HepG2 (cell line): Measurements from ENCODE around the gene SFRP2. TPM values are rescaled to one million over a fixed set of nuclear protein-coding genes. Genes with fewer than 3 reads are reported as not detected.

ENCODE experiments used
- ATAC-seq: fragments of 200-7000 bp; cut with Tn5 transposase; 3 replicates; pipeline ENCODE4 v1.9.1; 2020; ENCODE audit warnings: mild to moderate bottlenecking, moderate library complexity
- BruUV-seq: library from RNA; stranded (reverse); fragments of 400-500 nt; replicated peaks from 2 replicates; lab custom pipeline; 2021; lab: Mats Ljungman, UMichigan
- CTCF ChIA-PET: fragments of 300-600 bp; formaldehyde crosslinking; extraction: SDS; loops from one replicate; lab custom pipeline; 2021; ENCODE audit warnings: low total read pairs, inconsistent platforms, low intra/inter-chr PET ratio; lab: Yijun Ruan, JAX
- POLR2A ChIA-PET: fragments of 350-600 bp; sonication (Branson Sonifier 250); formaldehyde crosslinking; loops from one replicate; lab custom pipeline; 2020; ENCODE audit warnings: antibody characterized with exemption, inconsistent platforms; lab: Yijun Ruan, JAX
- DNase-seq: peaks from one replicate; pipeline ENCODE4 v3.0.0-alpha.2; 2015; ENCODE audit warnings: low spot score
- FAIRE-seq: peaks from 3 replicates; lab custom pipeline; 2011; peaks lifted over from hg19 to GRCh38; lab: Jason Lieb, UNC
- H2AFZ ChIP-seq: one replicate; pipeline ENCODE4 v1.6.1; 2011; ENCODE audit warnings: low read length, inconsistent platforms
- H3K27ac ChIP-seq: fragments of 300-600 bp; 3 replicates; pipeline ENCODE4 v1.8.0; 2011; ENCODE audit warnings: mixed run types, mild to moderate bottlenecking, mixed read lengths, low read length, inconsistent platforms; ENCODE audit not compliant: insufficient read depth; ENCODE audit errors: extremely low read length
- H3K27me3 ChIP-seq, 2 experiments: fragments of 200-600 bp in 1 of 2; 2 replicates in 1 of 2; 3 replicates in 1 of 2; pipeline versions ENCODE4 v1.6.0 to v1.8.0; 2011; ENCODE audit warnings: low read length in 2 of 2, mild to moderate bottlenecking in 2 of 2, moderate library complexity in 2 of 2, inconsistent platforms in 1 of 2; ENCODE audit not compliant: insufficient read depth in 2 of 2, control insufficient read depth in 1 of 2
- H3K36me3 ChIP-seq, 2 experiments: fragments of 200-600 bp in 1 of 2; replicated peaks in 1 of 2; 2 replicates in 1 of 2; 3 replicates in 1 of 2; pipeline versions ENCODE4 v1.5.1 to v1.8.0; 2011; ENCODE audit warnings: low read length in 2 of 2, inconsistent platforms in 1 of 2; ENCODE audit not compliant: insufficient read depth in 2 of 2, control insufficient read depth in 1 of 2
- H3K4me1 ChIP-seq: 2 replicates; pipeline ENCODE4 v1.5.1; 2012; ENCODE audit warnings: low read length, inconsistent platforms; ENCODE audit not compliant: insufficient read depth
- H3K4me2 ChIP-seq: 2 replicates; pipeline ENCODE4 v1.6.0; 2011; ENCODE audit warnings: low read depth, low read length, inconsistent platforms
- H3K4me3 ChIP-seq, 3 experiments: fragments of 200-600 bp in 1 of 3; sonication (generic), shearing (Covaris generic) in 1 of 3; replicated peaks in 1 of 3; 2 replicates each; pipeline ENCODE4 v1.5.1; 2011 to 2016; ENCODE audit warnings: low read length in 3 of 3, inconsistent platforms in 2 of 3, low read depth in 2 of 3, mild to moderate bottlenecking in 2 of 3, control low read depth in 1 of 3, mixed read lengths in 1 of 3; ENCODE audit not compliant: insufficient read depth in 1 of 3
- H3K79me2 ChIP-seq: one replicate; pipeline ENCODE4 v1.6.1; 2011; ENCODE audit warnings: low read length, inconsistent platforms; ENCODE audit not compliant: insufficient read depth
- H3K9ac ChIP-seq: 2 replicates; pipeline ENCODE4 v1.6.0; 2011; ENCODE audit warnings: mild to moderate bottlenecking, low read depth, low read length, inconsistent platforms; ENCODE audit not compliant: insufficient read depth
- H3K9me3 ChIP-seq: 2 replicates; pipeline ENCODE4 v1.5.1; 2012; ENCODE audit warnings: mild to moderate bottlenecking, low read length
- H4K20me1 ChIP-seq: 2 replicates; pipeline ENCODE4 v1.6.0; 2011; ENCODE audit warnings: inconsistent platforms, mild to moderate bottlenecking, low read length, moderate library complexity; ENCODE audit not compliant: insufficient read depth
- KAT2B ChIP-seq: fragments of 150-350 bp; IDR thresholded peaks from 2 replicates; pipeline ENCODE4 v1.6.1; 2014; ENCODE audit warnings: low read depth, low read length, borderline replicate concordance
- MEIS2 ChIP-seq: sonication (generic); formaldehyde crosslinking; IDR thresholded peaks from 2 replicates; pipeline ENCODE4 v1.9.0; 2021; ENCODE audit warnings: mild to moderate bottlenecking, missing genetic modification reagents
- NPAS2 ChIP-seq: sonication (generic); formaldehyde crosslinking; IDR thresholded peaks from 2 replicates; pipeline ENCODE4 v1.8.0; 2022; ENCODE audit warnings: mild to moderate bottlenecking, missing genetic modification reagents, borderline replicate concordance
- ZFP1 ChIP-seq: IDR thresholded peaks from 2 replicates; pipeline ENCODE4 v1.6.1; 2016
- ZNF230 ChIP-seq: sonication (generic); formaldehyde crosslinking; IDR thresholded peaks from 2 replicates; pipeline ENCODE4 v1.4.0; 2020; ENCODE audit warnings: mild to moderate bottlenecking, missing genetic modification reagents
- ZNF616 ChIP-seq: sonication (generic); formaldehyde crosslinking; IDR thresholded peaks from 2 replicates; pipeline ENCODE4 v1.5.0; 2020; ENCODE audit warnings: low read depth, mild to moderate bottlenecking, missing genetic modification reagents
- ZNF672 ChIP-seq: sonication (generic); formaldehyde crosslinking; IDR thresholded peaks from 2 replicates; pipeline ENCODE4 v1.8.1; 2022; ENCODE audit warnings: missing genetic modification reagents
- WGBS: methylation state at CpG from one replicate; pipeline ENCODE4 v1.1.6; 2017; ENCODE audit warnings: low lambda C conversion rate; 5-methylcytosine and 5-hydroxymethylcytosine counted together
- in situ Hi-C: cut with HindIII; loops from 2 replicates; pipeline ENCODE4 v1.10.0; 2017; ENCODE audit warnings: low pct_unique_long_range_greater_than_20kb; ENCODE audit not compliant: extremely low pct_ligation_motif_present
- intact Hi-C: fragments of 100-400 bp; cut with micrococcal nuclease; formaldehyde crosslinking; loops from one replicate; pipeline ENCODE4 v1.10.0; 2022; ENCODE audit not compliant: unreplicated experiment
- polyA plus RNA-seq, 8 experiments: library from polyadenylated mRNA; depleted of rRNA in 3 of 8; stranded (reverse) in 7 of 8; unstranded in 1 of 8; fragments of >200 nt; fragmentation: Illumina TruSeq in 4 of 8; extraction: Trizol in 4 of 8; gene quantifications; 2 replicates each; pipeline versions ENCODE4 v1.2.1 to v1.2.3, GENCODE V29; 2011 to 2016; ENCODE audit warnings: low read depth in 4 of 8, missing spikeins in 1 of 8, mixed read lengths in 1 of 8; ENCODE audit not compliant: insufficient read depth in 1 of 8
- total RNA-seq, 5 experiments: library from RNA; depleted of rRNA; stranded (reverse); fragments of >200 nt; fragmentation: Illumina TruSeq; extraction: Trizol; gene quantifications; 2 replicates each; pipeline ENCODE4 v1.2.3, GENCODE V29; 2016; ENCODE audit warnings: low read depth in 1 of 5
- TF ChIP-seq, protein P1 (sequence below): sonication (generic); formaldehyde crosslinking; IDR thresholded peaks from 2 replicates; pipeline ENCODE4 v1.5.0; 2020; ENCODE audit warnings: mild to moderate bottlenecking, missing genetic modification reagents, borderline replicate concordance

SFRP2 gene
- total and polyA plus RNA-seq, 2 of the 13 experiments (the other 11 are each of a cell fraction or from before 2014, with no cell fraction given): not detected

GRCh38 chr4:153731239-153731638 lies 57.6 kb downstream of the SFRP2 start:
- no peak overlapping the region for H3K4me2 ChIP-seq
- no peaks in the 10 kb centered on the region for H3K27me3 ChIP-seq
- ChIA-PET CTCF (no interaction called here), POLR2A (no interaction called here)
- FAIRE-seq (no peak), DNase-seq (no peak), ATAC-seq (no peak)
- H3K9me3 ChIP-seq: no peaks in the 10 kb centered on the region
- no peaks in the 10 kb centered on the region for H3K4me1 ChIP-seq
- 2% methylated on average over 3 of the region's 3 CpGs for WGBS
- H2AFZ ChIP-seq: no peak overlapping the region
- H3K79me2 ChIP-seq: no peaks in the 10 kb centered on the region
- BruUV-seq: no TSS peak
- no peak overlapping the region for H3K27ac ChIP-seq
- no peaks in the 10 kb centered on the region for H4K20me1 ChIP-seq
- no peak overlapping the region for H3K4me3 ChIP-seq
- H3K36me3 ChIP-seq: no peaks in the 10 kb centered on the region
- no peak overlapping the region for H3K9ac ChIP-seq
- in situ Hi-C loops (no loop called here), intact Hi-C loops (no loop called here)
- TF ChIP-seq KAT2B (no peak), NPAS2 (CRISPR knock-in tag) (no peak), ZNF672 (no peak), ZFP1 (CRISPR knock-in tag) (no peak), ZNF230 (CRISPR knock-in tag) (no peak), ZNF616 (CRISPR knock-in tag) (no peak), MEIS2 (CRISPR knock-in tag) (no peak)
- TF ChIP-seq, protein P1, sequence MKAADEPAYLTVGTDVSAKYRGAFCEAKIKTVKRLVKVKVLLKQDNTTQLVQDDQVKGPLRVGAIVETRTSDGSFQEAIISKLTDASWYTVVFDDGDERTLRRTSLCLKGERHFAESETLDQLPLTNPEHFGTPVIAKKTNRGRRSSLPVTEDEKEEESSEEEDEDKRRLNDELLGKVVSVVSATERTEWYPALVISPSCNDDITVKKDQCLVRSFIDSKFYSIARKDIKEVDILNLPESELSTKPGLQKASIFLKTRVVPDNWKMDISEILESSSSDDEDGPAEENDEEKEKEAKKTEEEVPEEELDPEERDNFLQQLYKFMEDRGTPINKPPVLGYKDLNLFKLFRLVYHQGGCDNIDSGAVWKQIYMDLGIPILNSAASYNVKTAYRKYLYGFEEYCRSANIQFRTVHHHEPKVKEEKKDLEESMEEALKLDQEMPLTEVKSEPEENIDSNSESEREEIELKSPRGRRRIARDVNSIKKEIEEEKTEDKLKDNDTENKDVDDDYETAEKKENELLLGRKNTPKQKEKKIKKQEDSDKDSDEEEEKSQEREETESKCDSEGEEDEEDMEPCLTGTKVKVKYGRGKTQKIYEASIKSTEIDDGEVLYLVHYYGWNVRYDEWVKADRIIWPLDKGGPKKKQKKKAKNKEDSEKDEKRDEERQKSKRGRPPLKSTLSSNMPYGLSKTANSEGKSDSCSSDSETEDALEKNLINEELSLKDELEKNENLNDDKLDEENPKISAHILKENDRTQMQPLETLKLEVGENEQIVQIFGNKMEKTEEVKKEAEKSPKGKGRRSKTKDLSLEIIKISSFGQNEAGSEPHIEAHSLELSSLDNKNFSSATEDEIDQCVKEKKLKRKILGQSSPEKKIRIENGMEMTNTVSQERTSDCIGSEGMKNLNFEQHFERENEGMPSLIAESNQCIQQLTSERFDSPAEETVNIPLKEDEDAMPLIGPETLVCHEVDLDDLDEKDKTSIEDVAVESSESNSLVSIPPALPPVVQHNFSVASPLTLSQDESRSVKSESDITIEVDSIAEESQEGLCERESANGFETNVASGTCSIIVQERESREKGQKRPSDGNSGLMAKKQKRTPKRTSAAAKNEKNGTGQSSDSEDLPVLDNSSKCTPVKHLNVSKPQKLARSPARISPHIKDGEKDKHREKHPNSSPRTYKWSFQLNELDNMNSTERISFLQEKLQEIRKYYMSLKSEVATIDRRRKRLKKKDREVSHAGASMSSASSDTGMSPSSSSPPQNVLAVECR (CRISPR knock-in tag): no peak

Other genes starting within 250 kb of the SFRP2 start
- 0.20 and 0.73 TPM in 2 replicates for gene TLR2, start 104.8 kb downstream of the SFRP2 start, total RNA-seq (2016; rRNA removed; fragmentation: Illumina TruSeq; extraction: Trizol)
- 0.48 and 0.63 TPM in 2 replicates for gene TLR2, start 104.8 kb downstream of the SFRP2 start, polyA plus RNA-seq (2011; rRNA removed)
- gene RNF175, start 29.1 kb downstream of the SFRP2 start, total RNA-seq (2016; rRNA removed; fragmentation: Illumina TruSeq; extraction: Trizol): not detected in 2 replicates
- not detected in 2 replicates for gene RNF175, start 29.1 kb downstream of the SFRP2 start, polyA plus RNA-seq (2011; rRNA removed)